AG04449 (cell line): ENCODE measurements around the gene DHX35.

Experiments used
- CTCF ChIA-PET: fragments of 350-600 bp; formaldehyde crosslinking; extraction: SDS; loops from one replicate; lab custom pipeline; 2021; ENCODE audit warnings: antibody characterized with exemption; lab: Yijun Ruan, JAX
- POLR2A ChIA-PET: fragments of 400-600, 350-600 bp; formaldehyde crosslinking; extraction: SDS; loops from one replicate; lab custom pipeline; 2020; ENCODE audit warnings: antibody characterized with exemption, inconsistent platforms; lab: Yijun Ruan, JAX
- DNase-seq: peaks from one replicate; pipeline ENCODE4 v3.0.0-alpha.2; 2010; ENCODE audit warnings: low read depth, low spot score
- H3K4me3 ChIP-seq: 2 replicates; pipeline ENCODE4 v1.5.1; 2011; ENCODE audit warnings: low read depth, mild to moderate bottlenecking, control low read depth, low read length
- TF ChIP-seq, protein P1 (sequence below): IDR thresholded peaks from one replicate; pipeline ENCODE4 v1.5.1; 2011; ENCODE audit warnings: mild to moderate bottlenecking, moderate library complexity, low read length, control low read depth, inconsistent platforms; ENCODE audit not compliant: insufficient read depth; ENCODE audit errors: missing control alignments

DHX35 gene

DNA sequence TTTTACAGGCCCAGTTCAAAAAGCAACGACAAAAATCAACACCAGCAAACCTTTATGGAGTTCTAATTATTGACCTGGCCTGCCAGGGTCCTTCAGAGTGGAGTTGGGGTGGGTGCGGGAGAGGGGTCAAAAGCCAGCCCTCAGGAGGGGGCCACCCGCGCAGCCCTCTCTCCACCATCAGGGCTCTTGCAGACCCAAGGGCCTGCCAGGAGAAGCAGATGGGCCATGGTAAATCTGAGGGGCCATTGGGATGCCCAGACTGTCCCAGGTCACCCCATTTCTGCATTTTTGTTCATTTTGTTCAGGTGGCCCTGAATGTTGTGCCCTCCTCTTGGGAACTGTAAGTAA, 88.4 kb downstream of the DHX35 start:
- H3K4me3 ChIP-seq = peak overlapping the region; percentile 91
- ChIA-PET POLR2A (interaction anchor here (0.6 kb wide), 1 partner anchor 165 kb away, joined by 3 read pairs; no protein-coding TSS in a partner anchor), CTCF (interaction anchor here (0.7 to 16.9 kb wide), 25 partner anchors 9 to 1912 kb away, joined by 3 to 683 read pairs (median 5); partner anchors contain the start of gene FAM83D)
- DNase-seq = no peak
- TF ChIP-seq, protein P1, sequence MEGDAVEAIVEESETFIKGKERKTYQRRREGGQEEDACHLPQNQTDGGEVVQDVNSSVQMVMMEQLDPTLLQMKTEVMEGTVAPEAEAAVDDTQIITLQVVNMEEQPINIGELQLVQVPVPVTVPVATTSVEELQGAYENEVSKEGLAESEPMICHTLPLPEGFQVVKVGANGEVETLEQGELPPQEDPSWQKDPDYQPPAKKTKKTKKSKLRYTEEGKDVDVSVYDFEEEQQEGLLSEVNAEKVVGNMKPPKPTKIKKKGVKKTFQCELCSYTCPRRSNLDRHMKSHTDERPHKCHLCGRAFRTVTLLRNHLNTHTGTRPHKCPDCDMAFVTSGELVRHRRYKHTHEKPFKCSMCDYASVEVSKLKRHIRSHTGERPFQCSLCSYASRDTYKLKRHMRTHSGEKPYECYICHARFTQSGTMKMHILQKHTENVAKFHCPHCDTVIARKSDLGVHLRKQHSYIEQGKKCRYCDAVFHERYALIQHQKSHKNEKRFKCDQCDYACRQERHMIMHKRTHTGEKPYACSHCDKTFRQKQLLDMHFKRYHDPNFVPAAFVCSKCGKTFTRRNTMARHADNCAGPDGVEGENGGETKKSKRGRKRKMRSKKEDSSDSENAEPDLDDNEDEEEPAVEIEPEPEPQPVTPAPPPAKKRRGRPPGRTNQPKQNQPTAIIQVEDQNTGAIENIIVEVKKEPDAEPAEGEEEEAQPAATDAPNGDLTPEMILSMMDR = no peak

DNA sequence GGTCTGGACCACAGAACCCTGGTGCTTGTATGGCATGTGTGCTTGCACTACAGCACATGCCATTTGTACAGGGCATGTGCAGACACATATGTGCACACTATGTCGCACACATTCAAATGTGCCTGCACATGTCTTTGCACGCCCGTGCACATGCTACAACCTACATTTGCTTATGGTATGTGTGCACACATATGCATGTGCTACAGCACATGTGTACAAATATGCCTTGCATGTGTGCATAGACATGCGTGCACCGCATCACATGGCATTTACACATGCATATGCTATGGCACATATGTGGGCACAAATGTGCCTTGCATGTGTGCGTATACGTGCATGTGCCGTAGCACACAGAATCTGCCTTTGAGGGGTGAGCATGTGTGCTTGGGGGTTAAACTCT, 90.5 kb downstream of the DHX35 start:
- POLR2A ChIA-PET = no interaction called here
- TF ChIP-seq, protein P1 = no peak
- DNase-seq = no peak
- no peak overlapping the region for H3K4me3 ChIP-seq
- CTCF ChIA-PET = interaction anchor here (11.7 to 16.9 kb wide), 2 partner anchors 26 to 127 kb away, joined by 296 to 683 read pairs; partner anchors contain the start of gene FAM83D

DNA sequence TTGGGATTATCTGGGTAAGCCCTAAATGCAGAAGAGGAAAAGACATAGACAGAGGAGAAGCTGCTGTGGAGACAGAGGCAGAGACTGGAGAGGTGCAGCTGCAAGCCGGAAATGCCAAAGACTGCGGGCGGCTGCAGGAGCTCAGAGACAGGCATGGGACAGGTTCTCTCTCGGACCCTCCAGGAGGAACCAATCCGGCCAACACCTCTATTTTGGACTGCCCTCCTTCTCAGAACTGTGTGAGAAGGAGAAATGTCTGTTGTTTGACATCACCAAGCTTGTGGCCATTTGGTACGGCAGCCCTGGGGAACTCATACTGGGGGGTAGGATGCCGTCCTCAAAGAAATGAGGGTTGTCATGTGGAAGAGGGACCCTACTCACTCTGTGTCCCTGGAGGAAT, 95.0 kb downstream of the DHX35 start:
- no peak overlapping the region for H3K4me3 ChIP-seq
- no peak for DNase-seq
- TF ChIP-seq, protein P1 = no peak
- ChIA-PET CTCF (interaction anchor here (1.2 to 16.9 kb wide), 4 partner anchors 8 to 147 kb away, joined by 3 to 683 read pairs (median 6); no protein-coding TSS in a partner anchor), POLR2A (no interaction called here)

DNA sequence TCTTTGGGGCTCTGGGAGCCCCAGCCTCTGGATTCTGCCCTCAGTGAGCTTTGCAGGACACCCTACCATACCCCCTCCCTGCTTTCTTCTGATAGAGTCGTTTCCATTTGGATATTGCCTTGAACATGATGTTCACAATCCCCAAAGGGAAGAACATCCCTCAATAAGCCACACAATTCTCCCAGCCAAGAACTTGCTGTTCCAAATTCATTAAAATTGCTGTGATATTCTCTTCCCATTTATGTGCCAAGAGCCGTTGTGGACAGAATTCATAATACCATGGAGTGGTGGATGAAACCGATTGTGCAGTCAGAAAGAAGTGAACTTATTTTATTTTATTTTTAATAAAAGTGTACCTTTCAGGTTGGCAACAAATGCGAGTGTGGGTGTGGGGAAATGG, 95.8 kb downstream of the DHX35 start:
- DNase-seq = no peak
- POLR2A ChIA-PET = no interaction called here
- CTCF ChIA-PET = interaction anchor here (1.2 to 16.9 kb wide), 4 partner anchors 9 to 148 kb away, joined by 3 to 683 read pairs (median 6); no protein-coding TSS in a partner anchor
- H3K4me3 ChIP-seq = no peak overlapping the region
- TF ChIP-seq, protein P1 = no peak

DNA sequence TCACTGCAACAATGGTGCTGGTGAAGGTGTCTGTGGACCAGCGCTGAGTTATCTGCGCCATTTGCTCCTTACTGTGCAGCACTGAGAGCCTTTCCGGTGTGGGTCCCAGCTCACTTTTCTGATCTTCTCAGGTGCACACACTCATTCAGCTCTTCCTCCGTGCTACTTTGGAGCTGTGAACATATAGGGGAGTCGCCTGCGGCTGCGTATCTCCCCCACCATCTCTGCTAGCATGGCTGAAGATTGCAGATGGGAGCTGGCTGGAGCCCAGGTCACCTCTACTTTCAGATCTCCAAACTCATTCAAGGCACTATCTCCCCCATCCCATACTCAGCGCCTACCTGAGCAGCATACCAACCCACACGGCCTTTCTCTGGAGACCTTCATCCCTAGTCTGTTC, 96.9 kb downstream of the DHX35 start:
- DNase-seq = no peak
- CTCF ChIA-PET = interaction anchor here (2.3 to 16.9 kb wide), 2 partner anchors 9 to 20 kb away, joined by 20 to 683 read pairs; no protein-coding TSS in a partner anchor
- TF ChIP-seq, protein P1 = no peak
- H3K4me3 ChIP-seq = no peak overlapping the region
- POLR2A ChIA-PET = no interaction called here

DNA sequence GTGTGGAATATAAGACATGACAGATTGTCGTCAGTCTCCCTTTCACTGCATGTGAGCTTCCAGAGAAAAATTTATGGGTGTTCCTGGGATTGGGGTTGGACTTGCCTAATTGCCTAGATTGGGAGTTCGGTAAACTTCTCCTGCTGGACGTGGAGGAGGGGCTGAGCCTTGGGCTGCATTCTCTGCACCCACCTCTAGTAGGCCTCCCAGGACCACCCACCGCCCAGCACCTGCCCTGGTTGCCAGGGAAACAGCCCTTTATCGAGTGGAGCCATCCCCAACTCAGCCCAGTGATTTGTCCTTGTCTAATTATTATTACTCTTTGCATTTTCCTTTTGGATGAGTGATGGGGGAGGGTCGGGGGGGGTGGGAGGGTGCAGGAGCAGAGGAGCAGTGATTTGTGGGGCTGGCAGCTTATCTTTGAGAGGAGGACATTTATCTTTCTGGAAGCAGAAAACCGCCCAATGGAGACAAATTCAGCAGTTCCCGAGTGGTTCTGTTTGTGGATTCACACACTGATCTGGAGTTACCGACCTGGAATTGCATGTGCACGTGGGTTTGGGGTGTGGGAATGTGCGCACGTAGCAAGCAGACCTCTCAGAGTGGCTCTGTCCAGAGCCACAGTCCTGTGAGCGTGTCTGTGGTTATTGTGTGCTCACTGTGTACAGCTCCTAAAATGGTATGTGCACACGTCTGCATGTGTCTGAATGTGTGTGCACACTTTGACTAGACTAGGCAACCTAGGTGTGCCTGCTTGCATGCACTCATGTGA, 104.5 kb downstream of the DHX35 start:
- TF ChIP-seq, protein P1 = no peak
- ChIA-PET CTCF (interaction anchor here (10.8 to 29.8 kb wide), 2 partner anchors 14 to 15 kb away, joined by 97 to 683 read pairs; no protein-coding TSS in a partner anchor), POLR2A (no interaction called here)
- no peak overlapping the region for H3K4me3 ChIP-seq
- DNase-seq = no peak
